ENCODE data around the gene NOG. TPM values are rescaled to one million over a fixed set of nuclear protein-coding genes. Genes with fewer than 3 reads are reported as not detected.

Gene NOG
- total RNA-seq, 2 experiments from 2014 or later: 0.23 to 0.25 TPM

DNA sequence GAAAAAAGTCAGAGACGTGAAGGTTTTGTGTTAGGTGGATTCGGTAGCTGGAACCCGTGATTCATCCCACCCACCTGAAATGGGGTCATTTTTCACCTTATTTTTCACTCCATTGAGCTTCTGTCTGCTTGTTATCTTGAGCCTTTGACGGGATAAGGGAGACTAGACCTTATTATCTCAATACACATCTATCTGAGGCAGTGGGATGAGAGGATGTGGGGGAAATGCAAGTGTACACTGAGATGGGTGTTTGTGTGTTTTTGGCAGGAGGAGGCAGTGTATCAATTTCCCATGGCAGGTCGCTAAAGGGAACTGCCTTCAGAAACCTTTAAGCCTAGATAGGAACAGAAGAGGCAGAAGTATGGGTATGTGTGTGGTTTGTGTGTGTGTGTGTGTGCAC is 6.2 kb upstream of the NOG start:
- POLR2A ChIA-PET: no interaction called here
- CTCF ChIA-PET: no interaction called here

DNA sequence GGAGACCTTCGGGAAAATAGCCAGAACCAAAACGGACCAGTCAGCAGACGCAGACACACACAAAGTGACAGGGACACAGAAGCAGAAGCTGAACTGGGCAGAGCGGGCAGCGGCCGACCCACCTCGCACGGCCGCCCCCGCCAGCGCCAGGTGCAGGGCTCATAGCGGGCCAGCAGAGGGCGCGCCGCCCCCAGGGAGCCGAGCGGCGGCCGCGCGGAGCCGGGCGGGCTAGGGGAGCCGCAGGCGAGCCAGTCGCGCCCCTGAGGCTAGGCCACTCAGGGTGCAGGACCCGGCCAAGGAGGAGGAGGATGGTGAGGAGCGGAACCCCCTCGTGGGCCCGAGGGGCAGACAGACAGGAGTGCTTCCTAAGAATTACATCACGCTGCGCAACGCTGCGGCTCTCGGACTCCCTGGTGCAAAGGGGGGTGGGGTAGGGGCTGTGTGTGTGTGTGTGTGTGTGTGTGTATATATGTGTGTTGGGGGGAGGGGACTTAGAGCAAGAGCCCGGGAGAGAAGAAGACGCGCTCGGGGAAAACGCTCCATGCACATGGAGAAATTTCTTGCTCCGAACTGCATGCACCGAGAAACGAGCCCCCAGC is 913 bp upstream of the NOG start:
- H3K27ac Mint-ChIP-seq: no peak overlapping the region
- ChIA-PET POLR2A (interaction anchor here (1.4 kb wide), 1 partner anchor 124 kb away, joined by 3 read pairs; no protein-coding TSS in a partner anchor), CTCF (interaction anchor here (0.9 to 6.3 kb wide), 9 partner anchors 9 to 188 kb away, joined by 3 to 83 read pairs (median 4); no protein-coding TSS in a partner anchor)
- peaks cover 4% of the 10 kb centered on the region for H3K36me3 Mint-ChIP-seq (ENCODE audit: low read depth)
- peaks cover 30% of the 10 kb centered on the region for H3K4me1 Mint-ChIP-seq
- peak; percentile 59 for DNase-seq
- H3K4me3 Mint-ChIP-seq: peak overlapping the region; percentile 46
- no peaks in the 10 kb centered on the region for H3K9me3 Mint-ChIP-seq
- peaks cover 64% of the 10 kb centered on the region for H3K27me3 Mint-ChIP-seq

More for the DNA sequence above, 6.2 kb upstream of the NOG start:
- Mint-ChIP-seq H3K9me3 (no peaks in the 10 kb centered on the region), H3K27ac (no peak overlapping the region), H3K4me3 (no peak overlapping the region), H3K27me3 (peaks cover 57% of the 10 kb centered on the region), H3K36me3 (ENCODE audit: low read depth) (no peaks in the 10 kb centered on the region), H3K4me1 (peaks cover 5% of the 10 kb centered on the region)
- no peak for DNase-seq

DNA sequence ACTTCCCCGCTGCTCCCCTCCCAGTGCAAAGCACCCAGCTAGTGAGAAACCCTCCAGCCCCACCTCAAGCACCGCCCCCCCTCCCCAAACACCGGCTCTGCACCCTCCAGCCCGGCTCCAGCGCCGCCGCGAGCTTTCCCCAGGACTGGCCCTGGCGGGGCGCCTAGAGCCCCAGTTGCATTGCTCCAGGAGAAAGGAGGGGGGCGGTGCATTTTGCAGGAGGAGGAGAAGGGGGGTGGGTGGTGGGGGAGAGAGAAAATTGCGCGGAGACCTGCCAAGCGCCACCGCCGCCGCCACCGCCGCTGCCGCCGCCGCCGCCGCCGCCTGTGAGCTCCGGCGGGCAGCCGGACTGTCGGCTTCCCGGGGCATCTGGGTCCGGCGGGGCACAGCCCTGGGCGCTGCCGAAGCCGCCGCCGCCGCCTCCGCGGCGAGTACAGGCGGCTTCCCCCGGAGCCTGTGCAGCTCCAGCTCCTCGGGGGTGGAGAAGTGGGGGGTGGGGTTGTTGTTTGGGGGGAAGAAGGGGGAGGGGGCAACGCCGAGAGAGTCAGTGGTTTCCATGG is 333 bp upstream of the NOG start:
- POLR2A ChIA-PET: interaction anchor here (1.4 kb wide), 1 partner anchor 123 kb away, joined by 3 read pairs; no protein-coding TSS in a partner anchor
- peaks cover 4% of the 10 kb centered on the region for H3K36me3 Mint-ChIP-seq (ENCODE audit: low read depth)
- CTCF ChIA-PET: interaction anchor here (0.9 to 6.3 kb wide), 6 partner anchors 32 to 187 kb away, joined by 3 to 83 read pairs (median 4); no protein-coding TSS in a partner anchor
- peaks cover 30% of the 10 kb centered on the region for H3K4me1 Mint-ChIP-seq
- no peak overlapping the region for H3K27ac Mint-ChIP-seq
- peak overlapping the region; percentile 46 for H3K4me3 Mint-ChIP-seq
- no peaks in the 10 kb centered on the region for H3K9me3 Mint-ChIP-seq
- peaks cover 69% of the 10 kb centered on the region for H3K27me3 Mint-ChIP-seq
- no peak for DNase-seq

DNA sequence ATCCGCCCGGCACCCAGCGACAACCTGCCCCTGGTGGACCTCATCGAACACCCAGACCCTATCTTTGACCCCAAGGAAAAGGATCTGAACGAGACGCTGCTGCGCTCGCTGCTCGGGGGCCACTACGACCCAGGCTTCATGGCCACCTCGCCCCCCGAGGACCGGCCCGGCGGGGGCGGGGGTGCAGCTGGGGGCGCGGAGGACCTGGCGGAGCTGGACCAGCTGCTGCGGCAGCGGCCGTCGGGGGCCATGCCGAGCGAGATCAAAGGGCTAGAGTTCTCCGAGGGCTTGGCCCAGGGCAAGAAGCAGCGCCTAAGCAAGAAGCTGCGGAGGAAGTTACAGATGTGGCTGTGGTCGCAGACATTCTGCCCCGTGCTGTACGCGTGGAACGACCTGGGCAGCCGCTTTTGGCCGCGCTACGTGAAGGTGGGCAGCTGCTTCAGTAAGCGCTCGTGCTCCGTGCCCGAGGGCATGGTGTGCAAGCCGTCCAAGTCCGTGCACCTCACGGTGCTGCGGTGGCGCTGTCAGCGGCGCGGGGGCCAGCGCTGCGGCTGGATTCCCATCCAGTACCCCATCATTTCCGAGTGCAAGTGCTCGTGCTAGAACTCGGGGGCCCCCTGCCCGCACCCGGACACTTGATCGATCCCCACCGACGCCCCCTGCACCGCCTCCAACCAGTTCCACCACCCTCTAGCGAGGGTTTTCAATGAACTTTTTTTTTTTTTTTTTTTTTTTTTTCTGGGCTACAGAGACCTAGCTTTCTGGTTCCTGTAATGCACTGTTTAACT is 1.0 kb downstream of the NOG start:
- Mint-ChIP-seq H3K36me3 (ENCODE audit: low read depth) (peaks cover 4% of the 10 kb centered on the region), H3K9me3 (no peaks in the 10 kb centered on the region), H3K4me1 (peaks cover 31% of the 10 kb centered on the region), H3K4me3 (peak overlapping the region; percentile 24), H3K27me3 (peaks cover 70% of the 10 kb centered on the region), H3K27ac (no peak overlapping the region)
- peak; percentile 28 for DNase-seq
- ChIA-PET POLR2A (no interaction called here), CTCF (interaction anchor here (0.6 to 6.3 kb wide), 6 partner anchors 10 to 363 kb away, joined by 3 to 83 read pairs (median 4); no protein-coding TSS in a partner anchor)

DNA sequence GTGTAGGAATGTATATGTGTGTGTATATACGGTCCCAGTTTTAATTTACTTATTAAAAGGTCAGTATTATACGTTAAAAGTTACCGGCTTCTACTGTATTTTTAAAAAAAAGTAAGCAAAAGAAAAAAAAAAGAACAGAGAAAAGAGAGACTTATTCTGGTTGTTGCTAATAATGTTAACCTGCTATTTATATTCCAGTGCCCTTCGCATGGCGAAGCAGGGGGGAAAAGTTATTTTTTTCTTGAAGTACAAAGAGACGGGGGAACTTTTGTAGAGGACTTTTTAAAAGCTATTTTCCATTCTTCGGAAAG is 1.6 kb downstream of the NOG start:
- Mint-ChIP-seq H3K4me1 (peaks cover 31% of the 10 kb centered on the region), H3K9me3 (no peaks in the 10 kb centered on the region), H3K27me3 (peaks cover 69% of the 10 kb centered on the region), H3K4me3 (no peak overlapping the region), H3K27ac (no peak overlapping the region), H3K36me3 (ENCODE audit: low read depth) (peaks cover 4% of the 10 kb centered on the region)
- DNase-seq: no peak
- ChIA-PET CTCF (interaction anchor here (0.6 to 6.3 kb wide), 6 partner anchors 9 to 364 kb away, joined by 3 to 83 read pairs (median 4); no protein-coding TSS in a partner anchor), POLR2A (no interaction called here)

DNA sequence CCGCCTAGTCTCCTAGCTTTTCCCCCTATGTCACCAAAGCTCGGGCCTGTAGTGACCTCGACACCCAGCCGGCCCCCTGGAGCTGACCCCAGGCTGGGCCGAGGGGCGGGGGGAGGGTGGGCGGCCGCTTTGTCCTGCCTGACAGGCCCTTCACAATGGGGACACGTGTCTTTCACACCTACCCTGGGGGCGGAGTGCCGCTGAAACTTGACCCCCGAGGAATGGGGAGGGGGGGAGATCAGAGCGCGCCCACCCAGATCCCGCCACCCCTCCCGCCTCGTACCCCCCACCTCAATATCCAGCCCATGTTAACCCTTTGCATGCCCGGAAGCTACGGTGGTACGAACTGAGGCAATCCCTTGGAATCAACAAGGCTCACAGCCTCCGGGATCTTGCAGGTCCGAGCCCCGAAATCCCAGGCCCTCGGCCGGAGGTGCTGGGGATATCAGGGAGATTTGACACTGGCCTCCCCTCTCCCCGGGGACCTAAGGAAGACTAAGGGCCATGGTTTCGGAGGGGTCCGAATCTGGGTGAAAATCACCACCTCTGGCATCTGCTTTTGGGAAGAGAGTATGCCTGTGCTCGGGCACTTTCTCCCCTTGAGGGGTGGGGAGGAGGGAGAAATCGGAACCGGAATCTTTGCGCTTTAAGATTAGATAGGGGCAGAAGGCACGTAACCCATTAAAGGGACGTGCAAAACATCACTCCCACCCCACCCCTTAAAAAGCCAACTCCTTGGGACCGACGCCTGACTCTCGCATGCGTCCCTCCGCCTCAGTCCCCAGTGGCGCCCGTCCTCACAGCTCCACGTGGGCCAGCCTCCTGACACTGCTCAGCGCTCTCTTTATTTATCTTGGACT is 2.6 kb downstream of the NOG start:
- Mint-ChIP-seq H3K27ac (no peak overlapping the region), H3K9me3 (no peaks in the 10 kb centered on the region), H3K4me1 (peaks cover 31% of the 10 kb centered on the region), H3K36me3 (ENCODE audit: low read depth) (peaks cover 4% of the 10 kb centered on the region), H3K4me3 (no peak overlapping the region), H3K27me3 (peaks cover 67% of the 10 kb centered on the region)
- ChIA-PET POLR2A (no interaction called here), CTCF (interaction anchor here (1.1 to 6.3 kb wide), 3 partner anchors 8 to 185 kb away, joined by 3 to 83 read pairs (median 19); no protein-coding TSS in a partner anchor)
- DNase-seq: no peak

DNA sequence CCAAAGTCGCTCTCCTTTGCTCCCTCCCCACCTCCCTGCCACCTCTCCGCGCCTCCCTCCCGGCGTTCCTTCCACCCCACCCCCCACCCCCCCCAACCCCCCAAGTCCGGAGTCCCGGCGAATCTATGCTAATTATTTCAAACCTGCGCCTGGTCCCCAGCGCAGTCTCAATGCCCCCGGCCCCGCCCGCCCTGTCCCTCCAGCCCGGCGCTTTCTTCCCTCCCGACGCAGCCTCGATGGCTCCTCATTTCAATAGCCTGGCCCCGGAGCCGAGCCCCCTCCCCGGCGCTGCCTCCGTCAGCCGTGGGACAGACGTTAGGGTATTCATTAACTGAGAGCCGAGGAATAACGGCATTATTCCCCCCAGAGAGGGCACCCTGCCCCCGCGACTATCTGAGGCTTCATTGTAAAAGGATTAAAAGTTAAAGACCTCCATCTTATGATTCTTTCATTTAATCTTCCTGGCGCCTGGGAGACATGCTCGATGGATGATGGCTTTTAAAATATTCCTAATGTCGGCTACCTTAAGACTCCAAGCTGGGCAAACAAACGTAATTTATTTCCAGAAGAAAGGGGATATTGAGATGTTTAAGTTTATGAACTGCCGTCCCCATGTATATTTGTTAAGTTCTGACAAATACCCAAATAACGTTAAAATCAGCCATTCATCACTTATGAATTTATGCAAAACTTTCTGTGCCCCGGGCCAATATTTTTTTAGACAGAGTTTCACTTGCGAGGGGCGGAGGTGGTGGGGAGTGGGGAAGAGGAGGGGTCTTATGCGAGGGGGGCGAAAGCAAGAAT is 3.4 kb downstream of the NOG start:
- peaks cover 30% of the 10 kb centered on the region for H3K4me1 Mint-ChIP-seq
- no peak overlapping the region for H3K27ac Mint-ChIP-seq
- no peak overlapping the region for H3K4me3 Mint-ChIP-seq
- POLR2A ChIA-PET: no interaction called here
- DNase-seq: no peak
- peaks cover 4% of the 10 kb centered on the region for H3K36me3 Mint-ChIP-seq (ENCODE audit: low read depth)
- CTCF ChIA-PET: no interaction called here
- no peaks in the 10 kb centered on the region for H3K9me3 Mint-ChIP-seq
- H3K27me3 Mint-ChIP-seq: peaks cover 65% of the 10 kb centered on the region

DNA sequence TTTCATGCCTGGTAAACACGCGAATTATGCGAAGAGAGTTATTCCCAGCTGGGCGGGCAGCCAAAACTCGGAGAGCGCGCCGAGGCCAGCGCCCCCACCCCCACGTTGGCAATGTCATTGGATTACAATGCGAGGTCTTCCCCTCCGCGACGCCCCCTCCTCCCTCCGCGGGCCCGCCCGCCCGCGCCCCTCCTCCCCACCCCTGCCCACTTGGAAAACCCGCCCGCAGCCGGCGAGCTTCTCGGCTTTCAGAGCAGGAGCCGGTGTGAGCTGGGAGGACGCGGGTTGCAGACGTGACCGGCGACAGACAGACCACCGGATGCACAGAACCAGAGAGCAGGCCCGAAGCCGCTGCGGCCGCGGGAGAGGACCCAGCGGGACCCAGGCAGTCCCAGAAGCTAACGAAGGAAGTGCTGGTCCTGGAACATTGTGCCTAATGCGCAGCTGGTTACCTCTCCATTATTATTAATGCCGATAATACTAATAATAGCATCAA is 4.0 kb downstream of the NOG start:
- Mint-ChIP-seq H3K36me3 (ENCODE audit: low read depth) (peaks cover 4% of the 10 kb centered on the region), H3K27ac (no peak overlapping the region), H3K4me3 (no peak overlapping the region), H3K27me3 (peaks cover 59% of the 10 kb centered on the region), H3K9me3 (no peaks in the 10 kb centered on the region), H3K4me1 (peaks cover 25% of the 10 kb centered on the region)
- no peak for DNase-seq
- CTCF ChIA-PET: interaction anchor here (0.6 kb wide), 1 partner anchor 108 kb away, joined by 3 read pairs; no protein-coding TSS in a partner anchor
- POLR2A ChIA-PET: no interaction called here

DNA sequence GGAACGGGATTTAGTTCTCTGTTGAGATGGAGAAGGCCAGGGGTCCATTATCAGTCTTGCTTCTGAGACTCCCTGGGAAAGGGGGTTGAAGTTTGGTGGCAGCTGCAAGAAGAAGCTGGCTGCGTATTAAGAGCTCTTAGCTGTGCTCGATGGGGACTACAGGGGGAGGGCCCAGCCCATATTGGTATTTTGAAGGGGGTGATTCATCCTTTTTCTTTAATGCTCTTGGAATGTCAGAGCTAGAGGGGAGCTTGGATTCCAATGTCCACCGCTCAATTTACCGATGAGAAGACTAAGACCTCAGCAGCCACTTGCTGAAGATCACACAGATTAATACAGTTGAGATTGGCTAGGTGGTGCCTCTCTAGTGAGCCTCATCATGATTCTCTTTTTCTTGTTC is 5.0 kb downstream of the NOG start:
- Mint-ChIP-seq H3K9me3 (no peaks in the 10 kb centered on the region), H3K27me3 (peaks cover 60% of the 10 kb centered on the region), H3K36me3 (ENCODE audit: low read depth) (peaks cover 4% of the 10 kb centered on the region), H3K4me3 (no peak overlapping the region), H3K4me1 (peaks cover 23% of the 10 kb centered on the region), H3K27ac (no peak overlapping the region)
- ChIA-PET POLR2A (no interaction called here), CTCF (interaction anchor here (0.6 to 1.1 kb wide), 3 partner anchors 107 to 182 kb away, joined by 3 to 5 read pairs (median 3); no protein-coding TSS in a partner anchor)
- no peak for DNase-seq

DNA sequence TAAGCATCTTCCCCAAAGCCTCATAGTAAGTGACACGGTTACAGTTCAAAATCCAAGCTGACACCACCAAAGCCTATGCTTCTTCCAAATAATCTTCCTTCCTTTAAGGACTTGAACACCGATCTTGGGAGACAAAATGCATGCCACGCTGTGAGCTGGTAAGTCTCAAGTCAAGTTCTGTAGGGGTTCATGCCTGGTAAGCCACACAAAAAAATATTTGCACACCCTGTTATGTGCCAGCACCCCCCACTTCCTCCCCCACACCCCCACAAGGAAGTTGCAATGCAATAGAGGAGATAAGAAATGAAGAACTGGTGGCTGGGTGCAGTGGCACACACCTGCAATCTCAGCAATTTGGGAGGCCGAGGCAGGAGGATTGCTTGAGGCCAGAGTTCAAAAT is 5.6 kb downstream of the NOG start:
- CTCF ChIA-PET: interaction anchor here (0.8 to 1.1 kb wide), 2 partner anchors 116 to 181 kb away, joined by 5 read pairs; no protein-coding TSS in a partner anchor
- H3K36me3 Mint-ChIP-seq (ENCODE audit: low read depth): peaks cover 4% of the 10 kb centered on the region
- peaks cover 23% of the 10 kb centered on the region for H3K4me1 Mint-ChIP-seq
- H3K27ac Mint-ChIP-seq: no peak overlapping the region
- H3K9me3 Mint-ChIP-seq: no peaks in the 10 kb centered on the region
- H3K4me3 Mint-ChIP-seq: no peak overlapping the region
- no peak for DNase-seq
- H3K27me3 Mint-ChIP-seq: peaks cover 63% of the 10 kb centered on the region
- POLR2A ChIA-PET: no interaction called here

DNA sequence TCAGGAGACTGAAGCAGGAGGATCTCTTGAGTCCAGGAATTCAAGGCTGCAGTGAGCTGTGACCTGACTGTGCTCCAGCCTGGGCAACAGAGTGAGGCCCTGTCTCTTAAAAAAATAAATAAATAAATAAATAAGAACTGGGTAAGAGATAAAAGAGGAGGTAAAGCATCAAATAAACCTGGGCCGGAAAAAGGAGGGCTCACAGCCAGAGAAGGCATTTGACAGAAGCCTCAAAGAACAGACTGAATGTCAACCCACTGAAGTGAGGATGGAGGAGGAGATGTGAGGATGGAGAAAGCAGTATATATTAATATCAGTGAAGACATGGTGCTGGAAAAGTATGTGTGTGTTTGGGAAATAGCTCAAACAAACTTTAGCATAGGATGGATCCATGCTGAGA is 6.1 kb downstream of the NOG start:
- no peak overlapping the region for H3K27ac Mint-ChIP-seq
- POLR2A ChIA-PET: no interaction called here
- H3K27me3 Mint-ChIP-seq: peaks cover 62% of the 10 kb centered on the region

DNA sequence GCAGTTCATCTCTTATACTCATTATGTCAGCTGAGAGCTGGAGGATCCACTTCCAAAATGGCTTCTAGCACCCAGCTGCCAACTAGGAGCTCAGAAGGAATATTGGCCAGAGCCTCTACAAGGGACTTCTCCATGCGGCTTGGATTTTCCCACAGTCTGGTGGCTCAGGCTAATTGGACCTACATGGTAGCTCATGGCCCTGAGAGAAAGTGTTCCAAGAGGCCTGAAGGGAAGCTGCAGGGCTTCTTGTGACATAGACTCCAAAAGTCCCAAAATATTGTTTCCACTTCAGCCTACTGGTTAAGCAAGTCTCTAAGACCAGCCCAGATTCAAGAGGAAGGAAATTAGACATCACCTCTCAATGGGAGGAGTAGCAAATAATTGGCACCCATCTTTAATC is 6.8 kb downstream of the NOG start:
- H3K36me3 Mint-ChIP-seq (ENCODE audit: low read depth): peaks cover 4% of the 10 kb centered on the region
- H3K27me3 Mint-ChIP-seq: peaks cover 55% of the 10 kb centered on the region
- CTCF ChIA-PET: interaction anchor here (0.6 kb wide), 1 partner anchor 115 kb away, joined by 3 read pairs; no protein-coding TSS in a partner anchor
- POLR2A ChIA-PET: no interaction called here
- no peak for DNase-seq
- peaks cover 15% of the 10 kb centered on the region for H3K4me1 Mint-ChIP-seq
- H3K9me3 Mint-ChIP-seq: no peaks in the 10 kb centered on the region
- no peak overlapping the region for H3K27ac Mint-ChIP-seq
- no peak overlapping the region for H3K4me3 Mint-ChIP-seq

More for the DNA sequence above, 6.1 kb downstream of the NOG start:
- CTCF ChIA-PET: interaction anchor here (0.6 to 1.1 kb wide), 3 partner anchors 116 to 181 kb away, joined by 3 to 5 read pairs (median 5); no protein-coding TSS in a partner anchor
- H3K36me3 Mint-ChIP-seq (ENCODE audit: low read depth): peaks cover 4% of the 10 kb centered on the region
- no peaks in the 10 kb centered on the region for H3K9me3 Mint-ChIP-seq
- no peak for DNase-seq
- peaks cover 22% of the 10 kb centered on the region for H3K4me1 Mint-ChIP-seq
- no peak overlapping the region for H3K4me3 Mint-ChIP-seq

Data from activated CD4-positive, alpha-beta memory T cell treated with anti-CD3 and anti-CD28 coated beads, Interleukin-2, amount 10 ng/mL, durations not matched to agents 7 days and 5 days (primary cell).